Muscle layer of colon (tissue), 2 donors: ENCODE measurements around the gene AQP12A.
"Not testable (repeated sequence)": the region's sequence is repeated elsewhere in the genome, so short reads cannot be mapped to it uniquely, and the experiment has no call there.

Experiments
- H3K27ac ChIP-seq: one replicate; pipeline ENCODE4 v1.7.0; 2013; ENCODE audit warnings: low read depth, mild to moderate bottlenecking, low read length, moderate library complexity
- H3K27me3 ChIP-seq, 2 donors: one replicate each; pipeline ENCODE4 v1.7.0; 2013; ENCODE audit warnings: low read length in 2 of 2, mild to moderate bottlenecking in 2 of 2; ENCODE audit not compliant: insufficient read depth in 2 of 2, control insufficient read depth in 1 of 2
- H3K36me3 ChIP-seq: one replicate; pipeline ENCODE4 v1.7.0; 2013; ENCODE audit warnings: mild to moderate bottlenecking, low read length; ENCODE audit not compliant: insufficient read depth
- H3K4me1 ChIP-seq: one replicate; pipeline ENCODE4 v1.7.0; 2013; ENCODE audit warnings: mild to moderate bottlenecking, low read length; ENCODE audit not compliant: insufficient read depth
- H3K4me3 ChIP-seq, 2 donors: one replicate each; pipeline ENCODE4 v1.7.0; 2013; ENCODE audit warnings: low read length in 2 of 2, low read depth in 1 of 2, mild to moderate bottlenecking in 1 of 2, moderate library complexity in 1 of 2
- H3K9ac ChIP-seq: one replicate; pipeline ENCODE4 v1.7.0; 2013; ENCODE audit warnings: low read length
- H3K9me3 ChIP-seq: one replicate; pipeline ENCODE4 v1.7.0; 2013; ENCODE audit warnings: mild to moderate bottlenecking, low read length
- donor health status: abdominal sarcoma.
- donor health status: Adenocarcinoma of cecum.

AQP12A gene

DNA sequence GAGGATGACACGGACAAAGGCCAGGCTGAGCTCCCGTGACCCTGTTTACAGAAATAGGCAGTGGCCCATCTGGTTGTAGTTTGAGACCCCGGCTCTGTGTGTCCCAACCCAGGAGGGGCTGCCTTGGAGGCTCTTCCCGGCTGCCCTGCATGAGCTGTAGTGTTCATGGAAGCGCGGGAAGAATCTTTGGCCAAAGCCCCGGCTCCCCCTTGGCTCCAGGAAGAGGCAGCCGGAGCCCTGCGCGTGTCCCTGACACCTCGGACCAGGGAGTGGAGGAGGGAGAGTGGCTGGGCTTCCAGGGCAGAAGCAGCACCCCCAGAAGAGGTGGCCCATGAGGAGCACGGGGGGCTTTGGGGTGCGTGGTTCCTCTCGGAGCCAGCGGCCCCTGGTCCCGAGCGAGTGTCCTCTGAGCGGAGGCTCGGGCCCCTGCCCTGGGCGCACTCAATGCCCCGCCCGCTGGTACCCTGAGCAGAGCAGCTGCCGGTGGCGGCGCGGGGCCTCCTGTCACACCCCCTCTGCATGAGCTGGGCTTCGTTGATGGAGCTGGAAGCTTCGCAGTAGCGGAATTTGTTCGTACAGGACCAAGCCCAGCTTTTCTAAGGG lies 44.7 kb upstream of the AQP12A start:
- Histone ChIP-seq H3K36me3 (no peaks in the 10 kb centered on the region), H3K4me1 (no peaks in the 10 kb centered on the region), H3K9me3 (no peaks in the 10 kb centered on the region), H3K9ac (no peak overlapping the region), H3K27ac (no peak overlapping the region), H3K27me3 (peaks cover 0 to 27% of the 10 kb centered on the region in 2 donors), H3K4me3 (no peak overlapping the region)

- peaks cover 0 to 21% of the 10 kb centered on the region in 2 donors for H3K27me3 ChIP-seq
- no peaks in the 10 kb centered on the region for H3K36me3 ChIP-seq
- H3K27ac ChIP-seq: no peak overlapping the region
- no peak overlapping the region for H3K9ac ChIP-seq
- no peaks in the 10 kb centered on the region for H3K9me3 ChIP-seq
- H3K4me1 ChIP-seq: no peaks in the 10 kb centered on the region
- no peak overlapping the region for H3K4me3 ChIP-seq
Measured at GRCh38 chr2:240647503-240648154, 44.0 kb upstream of the AQP12A start.

GRCh38 chr2:240648155-240648649 lies 43.5 kb upstream of the AQP12A start:
- Histone ChIP-seq H3K9me3 (no peaks in the 10 kb centered on the region), H3K36me3 (no peaks in the 10 kb centered on the region), H3K4me3 (no peak overlapping the region), H3K4me1 (no peaks in the 10 kb centered on the region), H3K27ac (no peak overlapping the region), H3K9ac (no peak overlapping the region), H3K27me3 (peaks cover 0 to 21% of the 10 kb centered on the region in 2 donors)

- no peaks in the 10 kb centered on the region for H3K4me1 ChIP-seq
- H3K27ac ChIP-seq: no peak overlapping the region
- H3K9ac ChIP-seq: no peak overlapping the region
- no peaks in the 10 kb centered on the region for H3K36me3 ChIP-seq
- H3K9me3 ChIP-seq: no peaks in the 10 kb centered on the region
- no peak overlapping the region for H3K4me3 ChIP-seq
- peaks cover 0 to 21% of the 10 kb centered on the region in 2 donors for H3K27me3 ChIP-seq
Measured at GRCh38 chr2:240648650-240649275, 42.9 kb upstream of the AQP12A start.

GRCh38 chr2:240649331-240649730 lies 42.3 kb upstream of the AQP12A start:
- H3K9me3 ChIP-seq: no peaks in the 10 kb centered on the region
- no peak overlapping the region for H3K4me3 ChIP-seq
- H3K9ac ChIP-seq: no peak overlapping the region
- H3K4me1 ChIP-seq: no peaks in the 10 kb centered on the region
- peaks cover 0 to 19% of the 10 kb centered on the region in 2 donors for H3K27me3 ChIP-seq
- no peaks in the 10 kb centered on the region for H3K36me3 ChIP-seq
- no peak overlapping the region for H3K27ac ChIP-seq

DNA sequence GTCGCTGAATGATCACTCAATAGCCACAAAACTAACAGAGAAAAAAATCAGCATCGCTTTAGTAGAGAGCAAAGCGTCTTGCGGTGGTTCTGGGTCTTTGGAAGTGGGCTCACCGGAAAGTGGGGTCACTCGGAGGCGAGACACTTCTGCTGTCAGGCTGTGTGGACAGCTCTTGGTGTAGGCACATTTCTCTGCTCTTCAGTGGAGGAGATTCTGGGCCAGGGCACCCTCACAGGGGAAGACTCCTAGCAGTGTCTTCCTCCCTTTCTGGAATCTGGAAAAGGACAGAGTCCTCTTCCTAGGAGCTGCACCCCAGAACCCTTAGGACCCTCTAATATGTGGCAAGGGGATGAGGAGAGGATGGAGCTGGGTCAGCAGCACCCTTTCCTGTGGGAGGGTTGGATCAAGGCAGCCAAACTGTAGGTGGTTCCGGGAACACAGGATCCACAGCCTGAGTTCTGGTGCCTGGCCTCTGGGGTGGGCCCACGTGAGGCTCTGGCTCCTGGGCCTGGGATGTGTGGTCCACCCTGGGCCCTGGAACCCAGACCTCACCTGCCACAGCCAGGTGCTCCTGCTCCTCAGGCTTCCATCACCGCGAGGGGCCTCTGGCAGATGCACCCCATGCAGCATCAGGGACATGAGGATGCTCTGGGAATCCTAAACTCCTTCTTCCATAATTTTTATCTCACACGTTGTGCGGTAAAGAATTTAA lies 41.3 kb upstream of the AQP12A start:
- Histone ChIP-seq H3K27me3 (peaks cover 0 to 13% of the 10 kb centered on the region in 2 donors), H3K27ac (no peak overlapping the region), H3K9me3 (no peaks in the 10 kb centered on the region), H3K4me3 (no peak overlapping the region), H3K36me3 (no peaks in the 10 kb centered on the region), H3K9ac (no peak overlapping the region), H3K4me1 (no peaks in the 10 kb centered on the region)

GRCh38 chr2:240651185-240651584 lies 40.5 kb upstream of the AQP12A start:
- Histone ChIP-seq H3K36me3 (no peaks in the 10 kb centered on the region), H3K4me1 (no peaks in the 10 kb centered on the region), H3K27me3 (peaks cover 0 to 12% of the 10 kb centered on the region in 2 donors), H3K9me3 (no peaks in the 10 kb centered on the region), H3K9ac (no peak overlapping the region), H3K4me3 (no peak overlapping the region), H3K27ac (no peak overlapping the region)

- Histone ChIP-seq H3K9ac (no peak overlapping the region), H3K36me3 (no peaks in the 10 kb centered on the region), H3K4me3 (no peak overlapping the region), H3K27ac (no peak overlapping the region), H3K9me3 (no peaks in the 10 kb centered on the region), H3K27me3 (no peaks in the 10 kb centered on the region), H3K4me1 (no peaks in the 10 kb centered on the region)
Measured at GRCh38 chr2:240655931-240656886, 35.5 kb upstream of the AQP12A start.

DNA sequence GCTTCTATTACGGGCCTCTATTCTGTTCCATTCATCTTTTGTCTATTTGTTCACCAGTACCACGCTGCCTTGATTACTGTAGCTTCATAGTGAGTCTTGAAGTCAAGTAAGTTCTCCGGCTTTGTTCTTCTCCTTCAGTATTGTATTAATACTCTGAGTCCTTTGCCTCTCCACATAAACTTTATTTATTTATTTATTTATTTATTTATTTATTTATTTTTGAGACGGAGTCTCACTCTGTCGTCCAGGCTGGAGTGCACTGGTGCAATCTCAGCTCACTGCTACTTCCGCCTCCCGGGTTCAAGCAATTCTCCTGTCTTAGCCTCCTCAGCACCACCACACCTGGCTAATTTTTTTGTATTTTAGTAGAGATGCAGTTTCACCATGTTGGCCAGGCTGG lies 31.8 kb upstream of the AQP12A start:
- not testable (repeated sequence) for H3K9ac ChIP-seq, H3K36me3 ChIP-seq, H3K27ac ChIP-seq, H3K27me3 ChIP-seq, H3K4me3 ChIP-seq, H3K9me3 ChIP-seq, H3K4me1 ChIP-seq

DNA sequence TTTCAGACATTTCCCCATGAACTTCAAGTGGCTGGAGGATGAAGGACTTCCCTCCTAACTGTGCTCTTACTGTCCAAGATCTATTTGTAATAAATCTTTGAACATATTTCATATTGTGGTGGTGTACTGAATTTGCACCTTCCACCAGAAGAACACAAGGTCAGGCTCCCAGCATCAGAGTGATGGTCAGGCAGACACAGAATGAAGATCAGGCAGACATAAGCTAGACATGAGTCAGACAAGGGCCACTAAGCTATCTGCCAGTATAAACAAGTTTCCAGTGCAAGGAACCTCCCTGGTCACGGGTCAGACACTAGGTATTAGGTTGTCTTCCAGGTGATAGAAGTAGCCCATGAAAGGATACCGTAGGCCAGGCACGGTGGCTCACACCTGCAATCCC lies 29.0 kb upstream of the AQP12A start:
- peaks cover 0 to 3% of the 10 kb centered on the region in 2 donors for H3K27me3 ChIP-seq

More for the DNA sequence above, 29.0 kb upstream of the AQP12A start:
- Histone ChIP-seq H3K9me3 (no peaks in the 10 kb centered on the region), H3K27ac (no peak overlapping the region), H3K4me3 (no peak overlapping the region), H3K4me1 (no peaks in the 10 kb centered on the region), H3K9ac (no peak overlapping the region), H3K36me3 (no peaks in the 10 kb centered on the region)
